Neuronal stem cell (in vitro differentiated cells): ENCODE data around the gene PDLIM7.

Source experiments
- DNase-seq: peaks from one replicate; pipeline ENCODE4 v3.0.0-alpha.2; 2013; ENCODE audit warnings: low spot score
- H2AFZ ChIP-seq: one replicate; pipeline ENCODE4 v1.6.1; 2013; ENCODE audit warnings: mild to moderate bottlenecking, low read length, inconsistent platforms
- H2AK5ac ChIP-seq: 2 replicates; pipeline ENCODE4 v1.6.1; 2013; ENCODE audit warnings: low read depth, mild to moderate bottlenecking, inconsistent platforms, low read length, moderate library complexity, mixed read lengths
- H2BK120ac ChIP-seq: 2 replicates; pipeline ENCODE4 v1.6.1; 2013; ENCODE audit warnings: low read depth, mild to moderate bottlenecking, inconsistent platforms, low read length, moderate library complexity, mixed read lengths
- H2BK12ac ChIP-seq: one replicate; pipeline ENCODE4 v1.6.1; 2013; ENCODE audit warnings: low read length, inconsistent platforms
- H2BK15ac ChIP-seq: 2 replicates; pipeline ENCODE4 v1.6.1; 2013; ENCODE audit warnings: mild to moderate bottlenecking, low read length, inconsistent platforms, mixed read lengths
- H2BK5ac ChIP-seq: one replicate; pipeline ENCODE4 v1.6.1; 2013; ENCODE audit warnings: inconsistent platforms, mild to moderate bottlenecking, low read length, moderate library complexity
- H3K14ac ChIP-seq: one replicate; pipeline ENCODE4 v1.6.1; 2013; ENCODE audit warnings: low read length, inconsistent platforms
- H3K18ac ChIP-seq: 2 replicates; pipeline ENCODE4 v1.6.1; 2013; ENCODE audit warnings: low read length, inconsistent platforms
- H3K23ac ChIP-seq: 2 replicates; pipeline ENCODE4 v1.6.1; 2013; ENCODE audit warnings: low read depth, mild to moderate bottlenecking, mixed read lengths, low read length, inconsistent platforms; ENCODE audit not compliant: poor library complexity
- H3K27ac ChIP-seq: replicated peaks from 3 replicates; pipeline ENCODE4 v1.5.1; 2013; ENCODE audit warnings: low read length, inconsistent platforms
- H3K27me3 ChIP-seq, 3 experiments: 2 replicates each; pipeline ENCODE4 v1.6.1; 2013; ENCODE audit warnings: low read length in 3 of 3, mild to moderate bottlenecking in 2 of 3, inconsistent platforms in 1 of 3, low read depth in 1 of 3, mixed read lengths in 1 of 3, moderate library complexity in 1 of 3; ENCODE audit not compliant: control insufficient read depth in 3 of 3, insufficient read depth in 3 of 3
- H3K36me3 ChIP-seq, 2 donors: replicated peaks in 1 of 2; 2 replicates each; pipeline ENCODE4 v1.6.1; 2013; ENCODE audit warnings: low read length in 2 of 2; ENCODE audit not compliant: control insufficient read depth in 2 of 2, insufficient read depth in 2 of 2
- H3K4ac ChIP-seq: 2 replicates; pipeline ENCODE4 v1.6.1; 2013; ENCODE audit warnings: inconsistent platforms, mild to moderate bottlenecking, low read length, moderate library complexity
- H3K4me1 ChIP-seq, 2 donors: 1 replicate in 1 of 2; 2 replicates in 1 of 2; pipeline ENCODE4 v1.6.1; 2013; ENCODE audit warnings: low read length in 2 of 2, low read depth in 1 of 2; ENCODE audit not compliant: control insufficient read depth in 2 of 2, insufficient read depth in 1 of 2
- H3K4me2 ChIP-seq: one replicate; pipeline ENCODE4 v1.6.1; 2013; ENCODE audit warnings: mild to moderate bottlenecking, low read length, inconsistent platforms; ENCODE audit not compliant: insufficient read depth, poor library complexity, severe bottlenecking
- H3K4me3 ChIP-seq, 2 donors: 2 replicates each; pipeline ENCODE4 v1.5.1; 2013; ENCODE audit warnings: low read length in 2 of 2, mild to moderate bottlenecking in 2 of 2, inconsistent platforms in 1 of 2, moderate library complexity in 1 of 2
- H3K79me1 ChIP-seq: one replicate; pipeline ENCODE4 v1.6.1; 2013; ENCODE audit warnings: low read depth, mild to moderate bottlenecking, inconsistent platforms, low read length, moderate library complexity
- H3K9ac ChIP-seq: one replicate; pipeline ENCODE4 v1.6.1; 2013; ENCODE audit warnings: mild to moderate bottlenecking, low read depth, low read length, inconsistent platforms; ENCODE audit not compliant: poor library complexity
- H3K9me3 ChIP-seq, 2 donors: replicated peaks in 1 of 2; 2 replicates each; pipeline versions ENCODE3 to v1.6.1; 2013; ENCODE audit warnings: low read length in 2 of 2, mild to moderate bottlenecking in 2 of 2, inconsistent platforms in 1 of 2, low read depth in 1 of 2, mixed read lengths in 1 of 2, moderate library complexity in 1 of 2; ENCODE audit not compliant: control insufficient read depth in 2 of 2, insufficient read depth in 1 of 2
- H4K8ac ChIP-seq: one replicate; pipeline ENCODE4 v1.6.1; 2013; ENCODE audit warnings: low read depth, mild to moderate bottlenecking, inconsistent platforms, low read length, moderate library complexity
- H4K91ac ChIP-seq: one replicate; pipeline ENCODE4 v1.6.1; 2013; ENCODE audit warnings: low read length, low read depth, mild to moderate bottlenecking, inconsistent platforms; ENCODE audit not compliant: poor library complexity
- WGBS, 2 donors: extraction: QIAGEN DNeasy Blood & Tissue Kit; methylation state at CpG; one replicate each; pipeline ENCODE4 v1.1.7; 2013; ENCODE audit warnings: missing lambda C conversion rate in 2 of 2, mixed read lengths in 1 of 2; ENCODE audit not compliant: insufficient read length in 2 of 2, insufficient replicate concordance in 1 of 2; ENCODE audit errors: extremely low coverage in 2 of 2; 5-methylcytosine and 5-hydroxymethylcytosine counted together

Gene PDLIM7

DNA sequence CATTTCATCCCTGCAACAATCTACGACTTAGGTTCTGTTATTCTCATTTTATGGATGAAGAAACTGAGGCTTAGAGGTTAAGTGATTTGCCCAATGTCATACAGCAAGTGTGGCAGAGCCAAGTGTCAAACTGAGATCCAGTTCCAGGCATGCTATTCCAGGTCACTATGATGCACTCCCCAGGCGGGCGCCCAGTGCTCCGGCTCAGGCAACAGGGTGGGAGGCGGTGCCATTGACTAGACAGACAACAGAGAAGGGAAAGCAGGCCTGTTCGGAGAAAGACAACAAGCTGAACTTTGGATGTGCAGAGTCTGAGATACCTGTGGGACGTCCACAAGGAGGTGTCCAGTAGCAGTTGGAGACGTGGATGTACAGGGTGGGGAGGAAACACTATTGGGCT, 30.2 kb upstream of the PDLIM7 start:
- H2AFZ ChIP-seq = no peak overlapping the region
- no peak overlapping the region for H3K27ac ChIP-seq
- H3K4me3 ChIP-seq = no peak overlapping the region
- no peak overlapping the region for H3K14ac ChIP-seq
- no peak overlapping the region for H2BK120ac ChIP-seq
- no peak overlapping the region for H4K91ac ChIP-seq
- H4K8ac ChIP-seq = no peak overlapping the region
- no peak overlapping the region for H3K4me2 ChIP-seq
- no peaks in the 10 kb centered on the region for H3K9me3 ChIP-seq
- no peak overlapping the region for H2AK5ac ChIP-seq
- no peak overlapping the region for H3K18ac ChIP-seq
- WGBS, 2 donors = no CpG with 5 or more reads among the region's 8 CpGs
- H3K4me1 ChIP-seq = no peaks in the 10 kb centered on the region
- peaks cover 68 to 95% of the 10 kb centered on the region in 2 donors for H3K36me3 ChIP-seq
- H3K27me3 ChIP-seq = no peaks in the 10 kb centered on the region
- no peak for DNase-seq
- no peak overlapping the region for H2BK15ac ChIP-seq
- no peak overlapping the region for H3K4ac ChIP-seq
- no peak overlapping the region for H2BK12ac ChIP-seq
- H3K79me1 ChIP-seq = no peaks in the 10 kb centered on the region
- no peak overlapping the region for H3K9ac ChIP-seq
- no peak overlapping the region for H3K23ac ChIP-seq
- H2BK5ac ChIP-seq = no peak overlapping the region

GRCh38 chr5:177526791-177527190, 29.4 kb upstream of the PDLIM7 start:
- no CpG with 5 or more reads among the region's 6 CpGs for WGBS, 2 donors

GRCh38 chr5:177526191-177526590, 28.8 kb upstream of the PDLIM7 start:
- no peaks in the 10 kb centered on the region for H3K9me3 ChIP-seq
- WGBS, 2 donors = no CpG with 5 or more reads among the region's 4 CpGs
- no peak overlapping the region for H2AK5ac ChIP-seq
- no peak overlapping the region for H4K91ac ChIP-seq
- no peak overlapping the region for H2BK12ac ChIP-seq
- no peak overlapping the region for H3K4ac ChIP-seq
- no peaks in the 10 kb centered on the region for H3K79me1 ChIP-seq
- no peak overlapping the region for H2BK5ac ChIP-seq
- DNase-seq = no peak
- no peak overlapping the region for H3K14ac ChIP-seq
- peaks cover 69 to 95% of the 10 kb centered on the region in 2 donors for H3K36me3 ChIP-seq
- H2BK120ac ChIP-seq = no peak overlapping the region
- H3K4me3 ChIP-seq = no peak overlapping the region
- no peak overlapping the region for H3K9ac ChIP-seq
- H3K4me1 ChIP-seq = no peaks in the 10 kb centered on the region
- no peak overlapping the region for H3K23ac ChIP-seq
- H3K27me3 ChIP-seq = no peaks in the 10 kb centered on the region
- no peak overlapping the region for H2AFZ ChIP-seq
- no peak overlapping the region for H3K4me2 ChIP-seq
- H3K18ac ChIP-seq = no peak overlapping the region
- H4K8ac ChIP-seq = no peak overlapping the region
- H3K27ac ChIP-seq = no peak overlapping the region
- no peak overlapping the region for H2BK15ac ChIP-seq

More at GRCh38 chr5:177526791-177527190, 29.4 kb upstream of the PDLIM7 start:
- DNase-seq = no peak
- H3K4me2 ChIP-seq = no peak overlapping the region
- no peaks in the 10 kb centered on the region for H3K27me3 ChIP-seq
- no peak overlapping the region for H4K91ac ChIP-seq
- H3K27ac ChIP-seq = no peak overlapping the region
- H4K8ac ChIP-seq = no peak overlapping the region
- H3K4ac ChIP-seq = no peak overlapping the region
- H3K4me1 ChIP-seq = no peaks in the 10 kb centered on the region
- no peak overlapping the region for H2BK12ac ChIP-seq
- H3K79me1 ChIP-seq = no peaks in the 10 kb centered on the region
- H3K14ac ChIP-seq = no peak overlapping the region
- H2BK15ac ChIP-seq = no peak overlapping the region
- H3K23ac ChIP-seq = no peak overlapping the region
- no peak overlapping the region for H2BK5ac ChIP-seq
- H2AFZ ChIP-seq = no peak overlapping the region
- H3K9ac ChIP-seq = no peak overlapping the region
- peaks cover 66 to 95% of the 10 kb centered on the region in 2 donors for H3K36me3 ChIP-seq
- no peak overlapping the region for H3K4me3 ChIP-seq
- no peak overlapping the region for H2AK5ac ChIP-seq
- no peaks in the 10 kb centered on the region for H3K9me3 ChIP-seq
- no peak overlapping the region for H2BK120ac ChIP-seq
- H3K18ac ChIP-seq = no peak overlapping the region

GRCh38 chr5:177524941-177525655, 27.7 kb upstream of the PDLIM7 start:
- Histone ChIP-seq H3K27me3 (no peaks in the 10 kb centered on the region), H3K4me3 (no peak overlapping the region), H3K79me1 (peaks cover 2% of the 10 kb centered on the region), H2BK12ac (no peak overlapping the region), H3K27ac (no peak overlapping the region), H3K9ac (no peak overlapping the region), H4K8ac (no peak overlapping the region), H3K36me3 (peaks cover 72 to 95% of the 10 kb centered on the region in 2 donors), H3K23ac (no peak overlapping the region), H3K18ac (no peak overlapping the region), H3K4me1 (no peaks in the 10 kb centered on the region), H4K91ac (no peak overlapping the region), H2AK5ac (no peak overlapping the region), H3K9me3 (no peaks in the 10 kb centered on the region), H2AFZ (no peak overlapping the region), H3K4ac (no peak overlapping the region), H2BK15ac (no peak overlapping the region), H3K14ac (no peak overlapping the region), H2BK120ac (no peak overlapping the region), H3K4me2 (no peak overlapping the region), H2BK5ac (no peak overlapping the region)
- WGBS, 2 donors = no CpG with 5 or more reads among the region's 10 CpGs
- DNase-seq = no peak
